KMS-11 (cell line): Measurements from ENCODE around the gene EPC1.

ENCODE experiments used
- H2AFZ ChIP-seq: fragments of 200-600 bp; sonication (generic); 2 replicates; pipeline ENCODE4 v1.6.1; 2016; ENCODE audit warnings: antibody characterized with exemption, mixed run types, low read depth
- H3K27ac ChIP-seq: fragments of 200-600 bp; sonication (generic); 2 replicates; pipeline ENCODE4 v1.6.1; 2016; ENCODE audit warnings: mild to moderate bottlenecking, mixed run types
- H3K27me3 ChIP-seq: fragments of 200-600 bp; sonication (generic); 2 replicates; pipeline ENCODE4 v1.6.1; 2017; ENCODE audit warnings: mild to moderate bottlenecking, low read depth, mixed run types, moderate library complexity; ENCODE audit not compliant: insufficient read depth
- H3K36me3 ChIP-seq: fragments of 200-600 bp; sonication (generic); 2 replicates; pipeline ENCODE4 v1.6.1; 2017; ENCODE audit warnings: mild to moderate bottlenecking, mixed run types; ENCODE audit not compliant: insufficient read depth
- H3K4me1 ChIP-seq: fragments of 200-600 bp; sonication (generic); 2 replicates; pipeline ENCODE4 v1.6.1; 2016; ENCODE audit warnings: mild to moderate bottlenecking, low read depth, mixed run types; ENCODE audit not compliant: poor library complexity, severe bottlenecking
- H3K4me2 ChIP-seq: fragments of 200-600 bp; sonication (generic); 2 replicates; pipeline ENCODE4 v1.7.0; 2016; ENCODE audit warnings: mild to moderate bottlenecking, mixed run types
- H3K4me3 ChIP-seq: fragments of 200-600 bp; sonication (generic); IDR thresholded peaks from 2 replicates; pipeline ENCODE4 v1.6.1; 2017; ENCODE audit warnings: low read depth, low read length, mixed read lengths; ENCODE audit not compliant: insufficient read depth
- H3K79me2 ChIP-seq: fragments of 200-600 bp; sonication (generic); 2 replicates; pipeline ENCODE4 v1.6.1; 2016; ENCODE audit warnings: low read depth, mixed run types; ENCODE audit not compliant: insufficient read depth
- H3K9ac ChIP-seq: fragments of 200-600 bp; sonication (generic); 2 replicates; pipeline ENCODE4 v1.6.1; 2016; ENCODE audit warnings: mild to moderate bottlenecking, mixed run types
- H4K20me1 ChIP-seq: fragments of 200-600 bp; sonication (generic); 2 replicates; pipeline ENCODE4 v1.6.1; 2016; ENCODE audit warnings: mild to moderate bottlenecking, mixed run types; ENCODE audit not compliant: insufficient read depth
- CTCF ChIP-seq: fragments of 200-600 bp; sonication (generic); conservative IDR thresholded peaks from 2 replicates; pipeline ENCODE4 v1.6.1; 2017; ENCODE audit warnings: low read depth, mild to moderate bottlenecking, antibody characterized with exemption, low read length, moderate library complexity, mixed read lengths

EPC1 gene

DNA sequence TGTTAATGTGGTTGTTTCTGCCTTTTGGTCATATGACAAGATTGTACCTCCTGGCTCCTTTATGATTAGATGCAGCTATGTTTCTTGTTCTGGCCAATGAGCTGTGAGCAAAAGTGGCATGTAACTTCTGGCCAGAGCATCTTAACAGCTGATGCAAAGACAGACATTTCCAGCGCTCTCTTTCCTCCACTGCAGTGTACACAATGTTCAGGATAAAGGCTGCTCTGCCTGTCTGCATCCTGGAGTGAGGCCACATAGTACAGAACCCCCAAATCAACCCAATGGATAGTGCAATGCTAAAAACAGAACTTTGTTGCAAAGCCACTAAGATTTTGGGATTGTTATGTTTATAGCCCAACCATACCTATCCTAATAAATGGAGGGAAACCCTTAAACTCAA, 17.9 kb downstream of the EPC1 start:
- Histone ChIP-seq H3K4me2 (no peak overlapping the region), H3K27ac (no peak overlapping the region), H3K4me3 (no peak overlapping the region), H4K20me1 (peaks cover 48% of the 10 kb centered on the region), H3K79me2 (peaks cover 100% of the 10 kb centered on the region), H3K36me3 (no peaks in the 10 kb centered on the region), H3K9ac (no peak overlapping the region), H2AFZ (no peak overlapping the region), H3K27me3 (no peaks in the 10 kb centered on the region), H3K4me1 (peaks cover 62% of the 10 kb centered on the region)
- TF ChIP-seq CTCF, result no peak

DNA sequence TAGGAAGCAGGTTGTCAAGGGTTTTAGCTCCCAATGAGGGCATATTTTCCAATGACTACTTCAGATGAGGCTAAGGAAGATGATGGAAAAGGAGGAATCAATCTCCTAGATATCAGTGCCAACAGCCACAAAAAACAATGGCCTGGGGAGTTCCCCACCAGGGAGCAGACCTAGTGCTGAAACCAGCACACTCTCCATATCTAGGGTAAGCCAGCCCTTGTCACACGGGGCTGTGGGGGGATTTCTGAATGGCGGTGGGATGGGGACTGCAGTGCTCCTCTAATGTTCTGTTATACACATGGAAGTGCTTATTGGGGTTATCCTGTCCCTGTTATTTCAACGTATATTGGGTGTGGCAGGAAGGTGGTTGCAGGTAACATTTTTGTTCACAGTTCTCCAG, 18.5 kb downstream of the EPC1 start:
- Histone ChIP-seq H3K4me2 (no peak overlapping the region), H3K9ac (no peak overlapping the region), H2AFZ (no peak overlapping the region), H3K27me3 (no peaks in the 10 kb centered on the region), H3K36me3 (no peaks in the 10 kb centered on the region), H3K4me1 (peaks cover 60% of the 10 kb centered on the region), H3K79me2 (peaks cover 100% of the 10 kb centered on the region), H3K4me3 (no peak overlapping the region), H3K27ac (no peak overlapping the region), H4K20me1 (peaks cover 48% of the 10 kb centered on the region)
- TF ChIP-seq CTCF, result no peak

DNA sequence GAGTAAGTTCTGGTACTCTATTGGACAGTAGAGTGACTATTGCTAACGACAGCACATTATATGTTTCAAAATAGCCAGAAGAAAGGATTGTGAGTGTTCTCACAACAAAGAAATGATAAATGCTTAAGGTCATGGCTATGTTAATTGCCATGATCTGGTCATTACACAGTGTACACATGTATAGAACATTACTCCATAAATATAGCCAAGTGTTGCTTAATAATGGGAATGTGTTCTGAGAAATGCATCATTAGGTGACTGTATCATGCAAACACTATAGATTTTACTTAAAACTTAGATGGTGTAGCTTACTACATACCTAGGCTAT, 19.6 kb downstream of the EPC1 start:
- Histone ChIP-seq H4K20me1 (peaks cover 44% of the 10 kb centered on the region), H3K79me2 (peaks cover 100% of the 10 kb centered on the region), H3K9ac (no peak overlapping the region), H3K4me2 (no peak overlapping the region), H3K36me3 (no peaks in the 10 kb centered on the region), H3K4me3 (no peak overlapping the region), H3K4me1 (peaks cover 54% of the 10 kb centered on the region), H3K27me3 (no peaks in the 10 kb centered on the region), H2AFZ (no peak overlapping the region), H3K27ac (no peak overlapping the region)
- no peak for TF ChIP-seq CTCF

DNA sequence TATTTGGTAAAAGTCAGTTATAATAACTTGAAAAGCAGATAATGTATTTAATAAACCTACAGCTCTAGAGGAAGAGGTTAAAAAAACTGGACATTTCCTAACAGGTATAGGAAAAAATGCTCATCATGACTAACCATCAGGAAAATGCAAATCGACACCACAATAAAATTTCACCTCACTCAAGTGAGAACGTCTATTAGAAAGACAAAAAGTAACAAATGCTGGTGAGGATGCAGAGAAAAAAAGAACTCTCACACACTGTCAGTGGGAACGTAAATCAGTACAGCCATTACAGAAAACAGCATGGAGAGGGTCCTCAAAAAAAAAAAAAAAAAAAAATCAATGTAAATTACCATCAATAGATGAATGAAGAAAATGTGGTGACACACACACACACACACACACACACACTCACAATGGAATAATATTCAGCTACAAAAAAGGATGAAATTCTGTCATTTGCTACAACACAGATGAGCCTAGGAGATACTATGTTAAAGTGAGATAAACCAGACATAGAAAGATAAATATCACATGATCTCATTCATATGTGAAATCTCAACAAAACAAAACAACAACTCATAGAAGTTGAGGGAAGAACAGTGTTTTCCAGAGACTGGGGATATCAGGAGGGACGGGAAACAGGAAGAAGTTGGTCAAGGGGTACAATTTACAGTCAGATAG, 20.1 kb downstream of the EPC1 start:
- Histone ChIP-seq H3K4me2 (no peak overlapping the region), H3K9ac (no peak overlapping the region), H3K27ac (no peak overlapping the region), H4K20me1 (peaks cover 42% of the 10 kb centered on the region), H3K36me3 (no peaks in the 10 kb centered on the region), H3K27me3 (no peaks in the 10 kb centered on the region), H3K4me3 (no peak overlapping the region), H2AFZ (no peak overlapping the region), H3K4me1 (peaks cover 49% of the 10 kb centered on the region), H3K79me2 (peaks cover 100% of the 10 kb centered on the region)
- no peak for TF ChIP-seq CTCF
